HG03064 (cell line): ENCODE results near the gene CMAS.

Source experiments
- ATAC-seq: cut with Tn5 transposase; IDR thresholded peaks from one replicate; pipeline ENCODE4 v1.9.1; 2021; ENCODE audit warnings: low read depth; ENCODE audit not compliant: unreplicated experiment

The CMAS gene

DNA sequence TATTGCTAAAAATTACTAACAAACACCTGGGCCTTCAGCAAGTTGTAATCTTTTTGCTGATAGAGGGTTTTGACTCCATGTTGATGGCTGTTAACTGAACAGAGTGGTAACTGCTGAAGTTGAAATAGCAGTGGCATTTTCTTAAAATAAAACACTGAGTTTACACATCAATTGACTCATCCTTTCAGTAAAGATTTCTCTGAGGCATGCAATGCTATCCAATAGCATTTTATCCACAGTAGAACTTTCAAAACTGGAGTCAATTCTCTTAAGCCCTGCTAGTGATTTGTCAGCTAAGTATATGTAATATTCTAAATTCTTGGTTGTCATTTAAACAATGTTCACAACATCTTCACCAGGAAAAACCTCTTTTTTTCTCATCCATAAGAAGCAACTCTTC is 59.5 kb downstream of the CMAS start:
- no peak for ATAC-seq

DNA sequence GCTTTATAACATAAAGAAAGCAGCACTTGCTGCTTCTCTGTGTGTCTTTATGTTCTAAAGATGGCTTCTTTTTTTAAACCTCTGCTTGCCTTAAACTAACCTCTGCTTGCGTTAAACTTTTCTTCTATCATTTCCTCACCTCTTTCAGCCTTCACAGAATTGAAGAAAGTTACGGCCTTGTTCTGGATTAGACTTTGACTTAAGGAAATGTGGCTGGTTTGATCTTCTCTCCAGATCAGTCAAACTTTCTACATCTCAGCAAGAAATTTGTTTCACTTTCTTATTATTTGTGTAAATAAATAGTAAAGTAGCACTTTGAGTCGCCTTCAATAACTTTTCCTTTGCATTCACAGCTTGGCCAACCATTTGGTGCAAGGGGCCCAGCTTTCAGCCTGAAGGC is 64.2 kb downstream of the CMAS start:
- no peak for ATAC-seq
